Measurements from ENCODE around the gene SMKR1. TPM values are rescaled to one million over a fixed set of nuclear protein-coding genes. Genes with fewer than 3 reads are reported as not detected.
A peak's percentile ranks its signal among the peaks of the same experiment; 100 is the strongest.

Gene SMKR1
- total RNA-seq, 2 donors from 2014 or later: 3.4 TPM; not detected in 1

DNA sequence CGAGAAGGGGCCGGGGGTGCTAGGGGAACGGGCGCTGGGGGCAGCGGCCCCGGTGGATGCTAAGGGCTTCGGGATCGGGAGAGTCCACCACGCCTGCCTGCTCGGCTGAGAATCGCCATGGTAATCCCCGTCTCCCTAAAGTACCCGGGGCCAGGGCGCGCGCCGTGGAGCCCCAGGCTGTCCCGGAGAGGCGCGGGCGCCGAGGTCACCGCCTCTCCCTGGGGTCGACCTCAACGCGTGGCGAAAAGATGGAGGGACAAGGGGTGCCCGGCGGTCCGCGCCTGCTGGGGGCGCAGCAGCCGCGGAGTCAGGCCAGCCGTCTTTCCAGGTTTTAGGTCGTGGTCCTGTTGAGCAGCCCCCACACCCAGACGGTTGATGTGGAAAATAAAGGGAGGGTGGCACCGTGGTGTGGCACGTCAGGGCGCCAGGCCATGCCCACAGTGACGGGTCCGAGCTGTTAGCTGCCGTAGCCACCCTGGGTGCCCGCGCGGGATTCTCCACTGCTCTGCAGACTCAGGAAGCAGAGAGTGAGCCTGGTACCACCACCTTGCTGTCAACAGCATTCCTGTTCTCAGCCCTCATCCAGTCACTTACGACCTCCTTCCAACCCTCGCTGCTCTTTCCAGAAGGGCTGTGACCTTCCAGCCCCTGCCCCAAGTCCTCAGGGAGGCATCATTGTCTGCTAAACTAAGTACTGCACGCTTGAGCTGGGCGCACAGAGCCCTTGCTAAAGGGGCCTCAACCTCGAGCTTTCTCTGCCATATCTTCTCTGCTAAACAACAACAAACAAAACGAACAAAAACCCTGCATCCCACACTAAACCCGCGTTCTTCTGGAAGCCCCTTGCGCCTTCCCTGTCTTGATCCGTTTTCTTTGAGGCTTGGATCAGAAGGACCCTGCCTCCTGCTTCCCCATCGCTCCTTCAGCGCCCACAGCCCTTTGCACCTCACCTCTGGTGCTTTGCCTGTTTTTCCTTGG lies 666 bp downstream of the SMKR1 start:
- Histone ChIP-seq H3K9me3 (no peaks in the 10 kb centered on the region), H3K4me3 (peak overlapping the region in 1 of 2 donors; percentile 39), H3K27me3 (no peaks in the 10 kb centered on the region), H3K36me3 (replicated peaks in 1 of 2; ENCODE audit: insufficient read depth in 1 of 2, low read depth in 2 of 2) (no peaks in the 10 kb centered on the region), H3K4me1 (peaks cover 12% of the 10 kb centered on the region), H3K27ac (no peak overlapping the region)
- TF ChIP-seq POLR2A (IDR thresholded peaks at IDR 0.05): no peak
- TF ChIP-seq, protein P1, sequence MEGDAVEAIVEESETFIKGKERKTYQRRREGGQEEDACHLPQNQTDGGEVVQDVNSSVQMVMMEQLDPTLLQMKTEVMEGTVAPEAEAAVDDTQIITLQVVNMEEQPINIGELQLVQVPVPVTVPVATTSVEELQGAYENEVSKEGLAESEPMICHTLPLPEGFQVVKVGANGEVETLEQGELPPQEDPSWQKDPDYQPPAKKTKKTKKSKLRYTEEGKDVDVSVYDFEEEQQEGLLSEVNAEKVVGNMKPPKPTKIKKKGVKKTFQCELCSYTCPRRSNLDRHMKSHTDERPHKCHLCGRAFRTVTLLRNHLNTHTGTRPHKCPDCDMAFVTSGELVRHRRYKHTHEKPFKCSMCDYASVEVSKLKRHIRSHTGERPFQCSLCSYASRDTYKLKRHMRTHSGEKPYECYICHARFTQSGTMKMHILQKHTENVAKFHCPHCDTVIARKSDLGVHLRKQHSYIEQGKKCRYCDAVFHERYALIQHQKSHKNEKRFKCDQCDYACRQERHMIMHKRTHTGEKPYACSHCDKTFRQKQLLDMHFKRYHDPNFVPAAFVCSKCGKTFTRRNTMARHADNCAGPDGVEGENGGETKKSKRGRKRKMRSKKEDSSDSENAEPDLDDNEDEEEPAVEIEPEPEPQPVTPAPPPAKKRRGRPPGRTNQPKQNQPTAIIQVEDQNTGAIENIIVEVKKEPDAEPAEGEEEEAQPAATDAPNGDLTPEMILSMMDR (IDR thresholded peaks at IDR 0.05): peak in 2 of 7 experiments; percentile 12 to 18
- peak; percentile 11 for ATAC-seq
- intact Hi-C loops (cut with DNase I): no loop called here
- 18 to 46% methylated on average over 21 to 52 of the region's 58 CpGs for WGBS, 2 donors
- peak in 2 of 4 donors; percentile 4 to 13 for DNase-seq

DNA sequence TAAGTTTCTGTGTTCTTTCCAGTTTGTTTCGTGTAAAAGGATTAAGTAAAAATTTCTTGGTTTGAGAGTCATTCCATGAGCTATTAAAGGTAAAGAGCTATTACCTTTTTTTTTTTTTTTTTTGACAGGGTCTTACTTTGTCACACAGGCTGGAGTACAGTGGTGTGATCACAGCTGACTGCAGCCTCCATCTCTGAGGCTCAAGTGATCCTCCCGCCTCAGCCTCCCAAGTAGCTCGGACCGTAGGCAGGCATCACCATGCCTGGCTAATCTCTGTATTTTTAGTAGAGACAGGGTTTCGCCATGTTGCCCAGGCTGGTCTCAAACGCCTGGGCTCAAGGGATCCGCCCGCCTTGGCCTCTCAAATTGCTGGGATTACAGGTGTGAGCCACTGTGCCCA lies 1.4 kb downstream of the SMKR1 start:
- Histone ChIP-seq H3K9me3 (no peaks in the 10 kb centered on the region), H3K27ac (no peak overlapping the region), H3K4me1 (peaks cover 12% of the 10 kb centered on the region), H3K27me3 (no peaks in the 10 kb centered on the region), H3K36me3 (replicated peaks in 1 of 2; ENCODE audit: insufficient read depth in 1 of 2, low read depth in 2 of 2) (no peaks in the 10 kb centered on the region), H3K4me3 (no peak overlapping the region)
- TF ChIP-seq POLR2A (IDR thresholded peaks at IDR 0.05): no peak
- TF ChIP-seq, protein P1 (IDR thresholded peaks at IDR 0.05): no peak
- intact Hi-C loops (cut with DNase I): no loop called here
- WGBS, 2 donors: 94 to 95% methylated on average over 5 to 8 of the region's 8 CpGs
- ATAC-seq (no peak), DNase-seq (no peak)

DNA sequence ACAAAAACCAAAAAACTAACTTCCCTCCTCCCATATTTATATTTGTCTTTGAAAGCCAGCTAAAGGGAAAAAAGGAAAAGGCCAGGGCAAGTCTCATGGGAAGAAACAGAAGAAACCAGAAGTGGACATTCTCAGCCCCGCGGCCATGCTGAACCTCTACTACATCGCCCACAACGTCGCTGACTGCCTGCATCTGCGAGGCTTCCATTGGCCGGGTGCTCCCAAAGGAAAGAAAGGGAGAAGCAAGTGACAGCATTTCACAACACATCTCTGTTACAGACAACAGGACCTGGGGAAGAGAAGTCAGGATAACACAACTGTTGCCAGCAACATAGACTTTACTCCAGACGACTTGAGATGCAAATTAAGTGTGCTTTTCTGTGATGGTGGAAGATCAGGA lies 9.9 kb downstream of the SMKR1 start:
- Histone ChIP-seq H3K27ac (no peak overlapping the region), H3K27me3 (no peaks in the 10 kb centered on the region), H3K4me1 (no peaks in the 10 kb centered on the region), H3K4me3 (no peak overlapping the region), H3K36me3 (replicated peaks in 1 of 2; ENCODE audit: insufficient read depth in 1 of 2, low read depth in 2 of 2) (no peaks in the 10 kb centered on the region), H3K9me3 (no peaks in the 10 kb centered on the region)
- intact Hi-C loops (cut with DNase I): no loop called here
- 70 to 81% methylated on average over 8 of the region's 8 CpGs for WGBS, 2 donors
- DNase-seq (no peak), ATAC-seq (no peak)
- TF ChIP-seq, protein P1 (IDR thresholded peaks at IDR 0.05): no peak

DNA sequence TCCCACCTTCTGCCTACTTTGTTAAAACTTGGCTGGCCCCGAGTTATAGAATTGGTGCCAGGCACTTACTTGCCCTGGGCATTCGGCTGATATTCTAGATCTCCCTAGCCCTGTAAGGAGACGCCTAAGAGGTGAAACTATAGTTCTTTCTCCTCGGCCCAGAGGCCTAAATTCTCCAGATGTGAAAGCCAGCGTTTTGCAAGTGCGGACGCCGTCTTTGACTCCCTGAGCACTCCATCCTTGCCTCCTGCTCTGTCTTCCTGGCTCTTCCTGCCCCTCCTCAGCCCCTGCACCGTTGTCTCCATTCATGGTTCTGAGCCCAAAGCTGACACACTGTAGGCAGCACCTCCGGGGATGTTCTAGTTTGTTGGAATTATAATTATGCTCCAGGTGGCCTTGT lies 11.2 kb downstream of the SMKR1 start:
- no peak for ATAC-seq
- Histone ChIP-seq H3K27ac (no peak overlapping the region), H3K4me3 (no peak overlapping the region), H3K4me1 (no peaks in the 10 kb centered on the region), H3K9me3 (no peaks in the 10 kb centered on the region), H3K36me3 (replicated peaks in 1 of 2; ENCODE audit: insufficient read depth in 1 of 2, low read depth in 2 of 2) (no peaks in the 10 kb centered on the region), H3K27me3 (no peaks in the 10 kb centered on the region)
- 60 to 78% methylated on average over 6 to 10 of the region's 10 CpGs for WGBS, 2 donors
- TF ChIP-seq, protein P1 (IDR thresholded peaks at IDR 0.05): no peak
- TF ChIP-seq POLR2A (IDR thresholded peaks at IDR 0.05): no peak
- DNase-seq: no peak
- intact Hi-C loops (cut with DNase I): no loop called here

All from body of pancreas (tissue), 4 donors.